Activated CD8-positive, alpha-beta memory T cell treated with anti-CD3 and anti-CD28 coated beads, Interleukin-2, amount 50 U/mL, for 48 hours (primary cell): ENCODE measurements around the gene ACYP2.

ENCODE experiments used
- DNase-seq: peaks from one replicate; pipeline ENCODE4 v3.0.0-alpha.2; 2020

ACYP2 gene

DNA sequence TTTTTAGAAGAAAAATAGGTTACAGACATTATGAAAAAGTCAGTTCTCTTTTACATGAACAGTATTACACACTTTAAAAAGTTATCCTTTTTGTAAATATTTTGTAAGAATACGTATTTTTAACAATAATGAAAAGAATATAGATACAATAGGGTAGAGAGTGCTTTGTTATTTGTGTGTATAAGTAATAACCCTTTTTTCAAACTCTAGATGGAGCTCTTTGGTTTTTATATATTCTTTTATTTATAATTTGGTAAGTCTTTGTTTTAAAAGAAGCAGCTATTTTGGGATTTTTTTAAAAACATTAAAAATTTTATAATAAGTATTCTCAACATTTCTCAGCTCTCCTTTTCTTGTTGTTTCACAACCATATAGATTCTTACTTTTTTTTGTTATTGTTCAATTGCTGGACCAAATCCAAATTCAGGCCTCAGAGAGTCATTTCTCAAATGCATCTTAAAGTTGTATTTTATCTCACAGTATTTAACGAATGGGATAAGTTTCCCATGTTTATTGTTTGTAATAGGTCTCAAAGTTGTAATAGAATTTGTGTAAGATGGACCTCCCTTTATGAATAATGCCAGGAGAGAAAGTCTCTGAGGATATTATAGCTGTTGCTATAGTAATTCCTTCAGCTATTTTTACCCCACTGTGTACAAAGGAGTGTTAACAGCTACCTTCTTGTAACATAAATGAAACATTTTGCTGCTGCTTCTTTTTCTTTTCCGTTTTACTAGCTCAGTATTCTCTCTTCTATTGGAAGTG, 46.4 kb downstream of the ACYP2 start:
- no peak for DNase-seq

DNA sequence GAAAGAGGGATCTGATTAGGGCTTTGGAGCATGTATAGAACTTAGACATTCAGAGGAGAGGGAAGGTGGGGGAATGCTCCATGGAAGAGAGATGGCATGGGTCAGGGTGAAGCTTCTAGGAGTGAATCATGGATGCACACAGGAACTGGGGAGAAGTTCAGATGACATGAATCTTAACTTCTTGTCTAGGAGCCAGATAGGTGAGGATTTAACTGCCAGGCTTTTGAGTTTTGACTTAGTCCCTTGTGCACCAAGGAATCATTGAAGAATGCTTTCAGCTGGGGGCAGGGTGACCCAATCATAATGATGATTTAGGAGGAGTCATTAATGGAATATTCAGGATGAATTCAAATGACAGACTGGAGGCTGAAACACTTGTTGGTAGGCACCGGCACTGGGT, 48.7 kb downstream of the ACYP2 start:
- no peak for DNase-seq

DNA sequence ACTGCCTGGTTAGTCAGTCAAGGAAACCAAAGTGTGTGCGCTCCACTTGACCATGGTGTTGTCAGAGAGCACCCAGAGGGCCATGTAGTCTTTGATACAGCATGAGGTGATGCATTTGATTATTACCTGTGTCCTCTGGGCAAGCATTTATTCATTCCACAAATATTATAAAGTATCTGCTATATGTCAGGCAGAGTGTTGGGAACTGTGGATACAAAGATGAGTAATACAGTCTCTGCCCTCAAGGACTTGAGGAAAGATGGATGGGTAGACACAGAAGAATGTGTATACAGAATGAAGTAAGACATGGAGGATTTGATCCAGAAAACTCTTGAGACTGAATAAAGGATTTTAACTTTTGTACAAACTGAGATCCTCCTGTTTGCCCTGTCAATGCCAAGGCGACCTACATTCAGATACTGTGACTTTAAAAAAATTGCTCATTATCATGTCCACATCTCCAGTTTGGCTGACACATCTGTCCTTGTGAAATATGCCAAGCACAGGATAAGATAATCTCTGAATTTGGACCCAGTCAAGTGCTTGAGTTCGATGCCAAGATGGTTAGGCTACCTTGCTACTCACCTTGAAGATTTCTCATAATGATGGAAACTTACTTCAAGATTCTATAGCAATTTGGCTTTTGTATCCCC, 50.8 kb downstream of the ACYP2 start:
- DNase-seq: no peak

DNA sequence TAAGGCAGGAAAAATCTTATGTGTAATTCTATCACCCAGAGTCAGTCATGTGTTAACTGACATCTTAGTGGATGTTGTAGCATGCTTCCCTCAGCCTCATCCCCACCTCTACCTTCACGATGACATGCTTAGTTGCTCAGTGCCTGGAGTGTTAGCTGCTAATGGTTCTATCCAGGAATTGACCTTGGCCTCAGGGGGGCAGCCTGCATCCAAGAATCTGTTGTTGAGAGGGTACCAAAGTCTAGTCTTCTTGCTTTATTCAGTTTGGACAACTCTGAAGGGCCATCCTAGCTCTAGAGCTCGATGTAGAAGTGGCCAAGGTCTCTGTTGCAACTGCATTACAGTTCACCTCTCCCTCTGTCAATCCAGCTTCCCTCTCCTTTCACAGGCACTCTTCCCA, 61.2 kb downstream of the ACYP2 start:
- no peak for DNase-seq

DNA sequence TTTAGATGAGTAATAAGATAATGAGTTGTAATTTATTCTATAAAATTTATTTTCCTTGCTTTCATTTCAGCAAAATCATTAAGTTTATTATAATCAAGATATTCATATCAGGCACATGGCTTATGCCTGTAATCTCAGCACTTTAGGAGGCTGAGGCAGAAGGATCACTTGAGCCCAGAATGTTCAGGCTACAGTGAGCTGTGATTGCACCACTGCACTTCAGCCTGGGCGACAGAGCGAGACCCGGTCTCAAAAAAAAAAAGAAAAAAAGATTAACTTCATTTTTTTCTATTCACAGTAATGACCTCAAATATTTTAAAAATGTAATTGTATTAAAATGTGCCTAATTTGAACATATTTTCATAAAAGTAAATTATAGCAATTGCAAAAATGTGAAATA, 67.9 kb downstream of the ACYP2 start:
- DNase-seq: no peak

DNA sequence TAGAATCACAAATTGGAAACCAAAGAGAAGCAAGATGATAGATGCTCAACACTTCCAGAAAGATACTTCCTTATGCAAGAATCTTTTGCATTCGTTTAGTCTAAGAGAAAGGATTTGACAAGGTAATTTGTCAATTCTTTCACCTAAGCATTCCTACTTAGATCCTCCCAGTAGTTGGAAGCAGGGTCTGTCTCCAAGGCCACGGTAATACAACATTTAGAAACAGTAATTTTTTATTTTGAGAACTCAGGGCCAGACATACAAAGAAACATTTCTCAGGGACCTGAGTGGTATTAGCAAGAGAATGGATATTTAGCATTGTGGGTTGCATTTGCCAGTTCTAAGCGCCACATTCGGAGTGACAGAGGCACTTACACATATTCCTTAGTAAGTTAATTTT, 68.6 kb downstream of the ACYP2 start:
- no peak for DNase-seq

DNA sequence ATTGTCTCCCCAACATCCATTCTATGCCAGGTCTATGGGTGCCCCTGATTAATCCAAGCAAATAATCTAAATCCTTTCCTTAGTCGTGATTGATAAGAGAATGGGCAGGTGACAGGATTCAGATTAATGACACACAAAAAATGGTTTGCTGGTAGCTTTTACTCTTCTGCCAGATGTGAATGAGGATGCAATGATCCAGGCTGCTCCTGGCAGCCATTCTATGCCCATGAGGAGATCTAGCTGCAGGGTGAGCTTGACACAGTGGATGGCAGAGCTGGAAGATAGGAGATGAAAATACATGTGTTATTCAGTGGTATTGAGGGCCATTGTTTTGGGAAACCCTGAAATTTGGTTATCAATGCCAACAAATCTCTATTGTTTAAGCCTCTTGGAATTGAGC, 69.7 kb downstream of the ACYP2 start:
- DNase-seq: no peak

DNA sequence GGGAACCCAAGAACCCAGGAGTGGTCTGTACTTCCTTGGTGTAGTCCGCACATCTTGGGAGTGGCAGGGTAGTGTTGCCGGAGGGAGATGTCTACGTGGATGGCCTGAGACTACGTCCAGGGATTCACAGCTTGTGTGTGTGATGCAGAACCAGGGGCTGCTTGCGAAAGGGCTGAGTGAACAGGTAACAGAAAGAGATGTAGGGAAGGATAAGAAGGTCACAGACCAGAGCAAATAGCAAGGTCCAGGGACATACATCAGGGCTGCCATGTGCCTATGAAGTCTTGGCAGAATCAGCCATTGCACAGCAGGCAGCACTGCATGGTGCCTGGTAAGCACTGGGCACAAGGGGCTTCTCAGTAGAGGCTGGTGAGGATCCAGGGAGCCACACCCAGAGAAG, 71.9 kb downstream of the ACYP2 start:
- no peak for DNase-seq

DNA sequence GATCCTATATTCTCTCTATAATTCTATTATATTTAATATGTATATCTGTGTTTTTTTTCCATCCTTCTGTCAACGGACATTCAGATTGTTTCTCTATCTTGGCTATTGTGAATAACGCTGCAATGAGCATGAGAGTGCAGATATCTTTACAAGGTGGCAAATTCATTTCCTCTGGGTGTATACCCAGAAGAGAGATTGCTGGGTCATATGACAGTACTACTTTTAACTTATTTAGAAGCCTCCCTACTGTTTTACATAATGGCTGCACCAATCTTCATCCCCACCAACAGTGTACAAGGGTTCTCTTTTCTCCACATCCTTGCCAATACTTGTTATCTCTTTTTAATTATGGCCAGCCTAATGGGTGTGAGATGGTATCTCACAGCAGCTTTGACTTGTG, 74.1 kb downstream of the ACYP2 start:
- DNase-seq: no peak

DNA sequence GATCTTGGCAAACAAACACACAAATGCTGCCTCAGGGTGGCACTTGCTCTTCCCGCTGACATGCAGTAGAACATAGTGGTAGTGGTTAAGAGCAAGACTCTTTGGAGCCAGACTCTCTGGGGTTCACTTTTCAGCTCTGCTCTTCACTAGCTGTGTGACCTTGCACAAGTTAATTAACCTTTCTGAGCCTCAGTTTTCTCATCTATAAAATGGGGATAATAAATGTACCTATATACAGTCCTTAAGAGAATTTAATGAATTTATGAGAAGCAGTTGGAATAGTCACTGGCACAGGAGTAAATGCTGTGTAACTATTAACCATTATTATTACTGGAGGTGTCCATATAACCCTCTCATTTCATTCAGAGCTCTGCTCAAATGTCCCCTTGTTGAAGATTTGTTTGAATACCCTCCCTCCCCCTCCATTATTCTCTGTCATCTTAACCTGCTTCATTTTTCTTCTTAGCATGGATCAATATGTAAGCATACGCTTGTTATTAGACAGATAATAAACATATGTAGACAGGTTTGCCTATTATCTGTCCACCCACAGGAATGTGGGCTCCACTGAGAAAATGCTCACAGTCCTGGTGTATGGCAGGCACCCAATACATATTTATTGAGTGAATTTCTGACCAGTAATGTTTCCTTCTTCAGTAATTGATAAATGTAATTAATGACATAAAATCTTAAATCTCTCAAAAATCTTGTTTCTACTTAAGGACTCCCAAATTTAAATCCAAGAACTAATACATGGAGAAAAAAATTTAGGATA, 76.1 kb downstream of the ACYP2 start:
- DNase-seq: no peak

DNA sequence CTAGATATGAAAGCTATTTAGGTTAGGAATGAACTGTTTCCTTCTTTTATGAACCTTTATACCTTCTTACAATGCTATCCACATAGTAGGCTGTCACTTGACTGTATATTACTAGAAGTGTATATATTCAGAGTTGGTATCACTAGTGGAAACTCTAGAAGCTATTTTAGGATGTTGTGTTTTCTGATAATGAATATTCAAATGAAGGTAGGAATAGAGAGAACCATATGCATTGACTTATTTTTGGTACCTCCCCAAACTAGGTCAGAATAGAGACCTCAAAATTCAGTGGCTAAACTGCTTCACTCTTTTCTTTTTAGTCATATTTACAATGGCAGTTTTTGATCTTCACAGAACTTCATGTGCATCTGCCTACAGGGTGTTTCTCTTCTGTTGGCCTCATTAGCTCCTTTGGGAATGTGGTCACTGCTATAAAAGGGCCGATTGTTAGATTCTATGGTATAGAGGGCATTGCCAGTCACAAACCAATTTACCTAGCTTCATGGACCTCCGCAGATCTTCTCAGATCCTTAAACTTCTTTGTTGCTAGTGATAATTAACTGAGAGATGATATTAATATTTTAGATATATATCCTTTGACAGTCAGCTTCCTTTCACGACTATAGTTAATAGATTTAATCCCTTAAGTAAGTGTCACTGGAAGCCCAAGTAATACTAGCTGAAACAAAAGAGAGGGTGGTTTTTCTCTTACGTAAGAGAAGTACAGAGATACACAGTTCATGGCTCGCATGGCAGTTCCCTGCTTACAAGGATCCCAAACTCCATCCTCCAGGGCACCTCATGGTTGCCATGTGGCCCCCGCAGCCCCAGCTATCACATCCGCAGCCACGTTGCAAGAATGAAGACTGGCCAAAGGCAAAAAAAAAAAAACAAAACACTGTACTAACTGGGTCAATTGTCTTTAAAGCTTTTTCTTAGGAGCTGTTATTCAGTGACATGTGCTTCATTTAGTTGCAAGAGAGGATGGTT, 79.6 kb downstream of the ACYP2 start:
- no peak for DNase-seq

DNA sequence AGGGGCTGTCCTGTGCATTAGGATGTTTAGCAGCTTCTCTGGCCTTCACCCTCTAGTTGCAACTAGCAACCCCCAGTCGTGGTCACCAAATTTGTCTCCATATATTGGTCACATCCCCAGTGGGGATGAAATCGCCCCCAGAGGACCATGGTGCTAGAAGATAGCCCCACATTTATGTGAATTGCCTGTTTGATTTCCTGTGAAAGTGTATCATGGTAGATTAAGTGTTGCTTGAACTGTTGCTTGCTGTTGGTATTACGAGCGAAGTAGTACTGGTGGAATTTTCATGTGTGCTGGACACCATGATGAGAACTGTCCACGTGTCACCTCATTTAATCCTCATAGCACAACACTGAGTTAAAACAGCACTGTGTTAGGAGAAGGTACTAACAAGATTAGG, 81.2 kb downstream of the ACYP2 start:
- no peak for DNase-seq

DNA sequence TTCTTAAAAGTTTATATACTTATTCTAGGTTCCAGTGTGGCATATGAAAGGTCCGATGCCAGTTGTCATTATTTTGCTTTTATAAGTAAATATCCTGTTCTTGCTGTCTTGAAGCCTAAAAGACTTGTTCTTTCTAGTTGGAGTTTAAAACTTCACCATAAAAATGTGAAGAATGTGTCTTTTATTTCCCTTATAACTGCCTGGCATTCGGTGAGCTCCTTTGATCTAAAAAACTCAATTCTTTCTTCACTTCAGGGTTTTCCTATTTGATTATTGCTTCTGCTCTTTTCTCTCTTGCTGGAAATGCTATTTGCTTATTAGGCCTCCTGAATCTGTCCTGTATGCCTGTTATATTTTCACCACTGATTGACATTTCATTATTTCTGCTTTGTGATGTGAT, 89.1 kb downstream of the ACYP2 start:
- no peak for DNase-seq

DNA sequence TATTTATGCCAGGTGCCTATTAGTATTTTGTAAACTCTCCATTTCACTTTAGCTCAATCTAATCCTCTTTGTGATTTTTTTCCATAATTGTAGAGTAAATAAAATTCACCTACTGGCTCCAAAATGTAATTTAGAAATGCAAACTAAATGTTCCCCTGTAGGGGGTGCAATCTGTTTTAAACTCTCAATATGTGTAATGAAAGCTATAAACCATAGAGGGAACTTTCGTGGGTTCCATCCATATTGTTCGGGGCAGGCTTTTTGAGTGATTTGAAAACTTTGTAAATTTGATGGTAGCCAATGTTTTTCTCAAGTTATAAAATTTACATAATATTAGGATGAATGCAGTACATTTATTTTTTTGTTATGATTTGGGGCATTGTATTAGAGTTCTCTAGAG, 91.2 kb downstream of the ACYP2 start:
- no peak for DNase-seq

DNA sequence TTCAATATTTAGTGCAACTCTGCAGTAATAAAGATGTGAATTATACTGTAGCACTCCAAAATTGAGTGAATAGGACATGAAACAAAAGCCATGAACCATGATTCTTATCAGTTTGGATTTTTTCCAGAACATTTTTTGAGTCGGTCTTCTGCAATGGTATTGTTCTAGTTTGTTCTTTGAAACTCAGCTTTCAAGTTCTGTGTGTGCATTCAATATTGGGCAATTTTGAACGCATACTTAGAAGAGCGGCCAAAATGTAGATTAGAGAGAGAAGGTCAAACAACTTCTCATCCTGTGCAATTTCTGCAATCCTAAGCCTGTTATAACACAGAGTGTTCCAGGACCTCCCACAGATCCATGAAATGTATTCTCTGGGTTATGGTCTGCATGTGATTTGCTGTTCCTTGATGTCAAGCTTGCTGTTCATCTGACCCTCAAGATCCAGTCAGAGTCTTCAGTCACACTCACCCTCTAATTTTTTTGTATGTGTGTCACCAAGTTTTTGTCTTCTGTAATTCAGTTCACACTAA, 92.3 kb downstream of the ACYP2 start:
- DNase-seq: no peak

DNA sequence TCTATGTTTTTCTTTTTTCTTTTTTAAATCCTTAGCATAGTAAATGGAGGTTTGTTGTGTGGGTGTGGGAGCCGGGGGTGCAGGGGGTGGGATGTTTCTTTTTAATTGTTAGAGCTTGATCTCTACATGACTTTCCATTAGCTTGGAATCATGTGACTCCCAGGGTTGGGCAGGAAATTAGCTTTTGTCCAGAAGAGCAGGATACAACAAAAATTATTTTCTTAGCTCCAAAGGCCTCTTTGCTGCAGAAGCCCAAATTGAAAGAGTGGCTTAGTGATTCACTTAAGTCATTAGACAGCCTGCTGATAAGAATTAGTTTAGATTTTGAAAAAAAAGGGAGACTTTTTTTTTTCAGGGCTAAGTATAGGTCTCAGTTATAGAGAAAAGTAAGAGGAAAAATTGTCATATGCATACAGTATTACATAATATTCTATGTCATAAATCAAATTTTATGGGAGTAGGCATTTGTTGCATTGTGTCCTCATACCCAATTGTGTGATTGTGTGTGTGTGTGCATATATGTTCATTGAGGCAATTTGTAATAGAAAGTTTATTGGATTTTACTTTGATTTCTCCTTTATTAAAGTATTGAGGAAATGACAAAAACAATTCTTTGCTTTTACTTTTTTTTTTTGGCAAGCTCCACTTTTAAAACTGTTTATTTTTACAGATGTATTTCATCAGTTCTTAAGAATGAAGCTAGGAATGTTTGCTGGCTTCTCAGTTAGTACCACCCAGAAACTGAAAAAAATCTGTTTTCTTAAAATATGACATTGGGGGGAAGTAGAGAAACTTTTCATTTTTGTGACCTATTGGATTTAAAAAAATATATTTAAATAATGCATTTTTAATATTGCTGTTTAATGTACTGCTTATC, 93.2 kb downstream of the ACYP2 start:
- no peak for DNase-seq

DNA sequence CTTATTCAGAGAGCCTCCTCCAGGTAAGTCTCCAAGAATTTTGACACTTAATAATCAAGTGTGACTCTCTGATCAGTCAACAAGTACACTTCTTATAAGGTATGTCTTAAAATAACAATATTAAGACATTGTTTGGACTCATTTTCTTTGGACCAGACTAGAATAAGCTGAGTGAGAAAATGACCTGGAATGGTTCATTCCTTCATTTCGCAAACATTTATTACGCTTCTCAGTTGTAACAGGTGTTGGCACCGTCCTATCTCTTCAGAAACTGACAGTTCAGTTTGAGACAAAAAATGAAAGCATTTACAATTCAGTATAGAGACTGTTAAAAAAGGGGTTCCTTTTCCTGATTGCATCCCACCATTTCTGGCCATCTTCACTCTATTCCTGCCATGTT, 94.0 kb downstream of the ACYP2 start:
- no peak for DNase-seq

DNA sequence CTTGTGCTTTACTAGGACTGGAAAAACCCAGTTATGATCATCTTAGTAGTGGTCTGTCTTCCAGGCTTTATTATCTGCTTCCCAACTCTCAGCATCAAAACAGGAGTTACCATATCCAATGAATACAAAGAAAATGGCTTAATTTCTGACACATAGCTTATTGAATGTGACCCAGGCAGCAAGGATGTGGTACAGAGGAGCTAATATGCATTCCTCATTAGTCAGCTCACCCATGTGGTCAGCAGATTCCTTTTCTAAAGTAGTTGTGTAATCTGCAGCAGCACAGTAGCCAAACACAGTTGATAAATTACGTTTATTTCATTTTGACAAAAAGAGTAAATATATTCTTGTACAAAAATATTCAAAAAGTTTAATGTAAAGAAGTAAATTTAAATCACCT, 97.0 kb downstream of the ACYP2 start:
- DNase-seq: no peak

DNA sequence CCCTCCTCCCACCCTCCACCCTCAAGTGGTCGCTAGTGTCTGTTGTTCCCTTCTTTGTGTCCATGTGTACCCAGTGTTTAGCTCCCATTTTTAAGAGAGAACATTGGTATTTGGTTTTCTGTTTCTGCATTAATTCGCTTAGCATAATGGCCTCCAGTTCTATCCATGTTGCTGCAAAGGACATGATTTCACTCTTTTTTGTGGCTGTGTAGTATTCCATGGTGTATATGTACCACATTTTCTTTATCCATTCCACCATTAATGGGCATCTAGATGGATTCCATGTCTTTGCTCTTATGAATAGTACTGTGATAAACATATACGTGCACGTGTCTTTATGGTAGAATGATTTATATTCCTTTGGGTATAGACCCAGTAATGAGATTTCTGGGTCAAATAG, 97.7 kb downstream of the ACYP2 start:
- DNase-seq: no peak

DNA sequence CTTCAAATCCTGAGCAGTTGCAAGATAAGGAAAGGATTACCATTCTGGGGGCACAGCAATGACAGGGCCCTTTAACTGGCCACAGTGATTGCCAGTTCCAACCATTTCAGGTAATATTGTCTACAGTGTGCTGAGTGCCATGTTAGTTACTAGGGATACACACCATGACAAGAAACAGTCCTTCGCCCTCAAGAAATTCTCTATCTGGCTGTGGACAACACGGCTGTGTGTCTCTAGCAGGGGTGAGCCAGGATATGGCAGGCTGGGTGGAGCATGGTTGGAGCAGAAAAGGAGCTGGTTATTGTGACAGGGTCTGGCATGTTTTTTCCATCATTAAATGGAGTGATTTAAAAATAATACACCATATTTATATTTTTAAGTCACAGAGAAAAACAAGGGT, 109.6 kb downstream of the ACYP2 start:
- no peak for DNase-seq

DNA sequence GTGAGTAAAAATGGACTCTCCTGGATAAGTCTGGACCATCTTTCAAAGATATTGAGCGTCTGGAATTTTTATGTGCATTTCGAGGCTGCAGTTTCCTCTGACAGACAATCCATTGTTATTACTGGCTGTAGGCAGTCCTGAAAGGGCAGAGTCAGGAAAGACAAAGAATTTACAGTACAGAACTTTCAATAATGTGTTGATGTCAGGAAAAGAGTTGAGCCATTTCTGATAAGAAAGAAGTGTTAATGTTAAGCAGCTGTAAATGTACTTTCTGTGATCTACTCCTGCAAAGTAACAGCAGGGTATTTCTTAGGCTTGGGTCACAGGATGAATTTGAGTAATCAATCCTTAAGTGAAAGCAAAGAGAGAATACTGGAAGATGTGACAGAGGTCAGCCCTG, 110.8 kb downstream of the ACYP2 start:
- DNase-seq: no peak

DNA sequence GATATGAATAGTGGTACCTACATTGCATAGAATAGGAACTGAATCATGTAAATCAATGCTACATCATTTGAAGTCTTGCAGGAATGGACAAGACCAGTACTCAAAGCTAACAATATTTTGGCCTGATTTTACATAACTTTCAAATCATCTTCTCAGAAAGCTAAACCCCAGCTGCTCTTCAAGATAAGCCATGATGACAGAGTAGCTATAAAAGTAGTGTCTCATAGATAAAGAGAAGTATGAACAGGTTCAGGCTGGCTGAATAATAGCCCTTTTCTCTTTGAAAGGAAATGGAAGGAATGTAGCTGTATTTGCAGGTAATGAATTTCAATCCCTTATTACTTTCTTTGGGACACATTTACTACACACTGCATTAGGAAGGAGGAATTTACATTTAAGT, 112.4 kb downstream of the ACYP2 start:
- DNase-seq: no peak
